Naive thymus-derived CD4-positive, alpha-beta T cell (primary cell): ENCODE measurements around the gene UBA1. TPM values are rescaled to one million over a fixed set of nuclear protein-coding genes. Genes with fewer than 3 reads are reported as not detected.

Experiments
- ATAC-seq: fragments of 150-1000 bp; cut with Tn5 transposase; 2 replicates; pipeline ENCODE4 v1.10.0; 2021; ENCODE audit warnings: mild to moderate bottlenecking, moderate library complexity
- CTCF ChIA-PET: fragments of 350-600 bp; sonication (Branson Sonifier 250); formaldehyde crosslinking; loops from one replicate; lab custom pipeline; 2021; ENCODE audit warnings: antibody characterized with exemption; lab: Charles Lee
- POLR2A ChIA-PET: fragments of 350-600 bp; sonication (Branson Sonifier 250); formaldehyde crosslinking; loops from one replicate; lab custom pipeline; 2021; ENCODE audit warnings: antibody characterized with exemption, inconsistent platforms; lab: Charles Lee
- DNase-seq, 9 donors: peaks; one replicate each; pipeline versions ENCODE4 v3.0.0 to v3.0.0-alpha.2; 2020 to 2022; ENCODE audit warnings: mixed read lengths in 1 of 9
- H3K27ac ChIP-seq: one replicate; pipeline ENCODE4 v1.7.0; 2013; ENCODE audit warnings: mild to moderate bottlenecking, low read depth, low read length, moderate library complexity
- H3K27me3 ChIP-seq, 2 donors: one replicate each; pipeline ENCODE4 v1.7.0; 2013; ENCODE audit warnings: low read length in 2 of 2, mild to moderate bottlenecking in 2 of 2, moderate library complexity in 2 of 2; ENCODE audit not compliant: control insufficient read depth in 2 of 2, insufficient read depth in 2 of 2
- H3K36me3 ChIP-seq, 3 experiments: 1 replicate in 2 of 3; 2 replicates in 1 of 3; pipeline ENCODE4 v1.7.0; 2013; ENCODE audit warnings: low read length in 3 of 3, mild to moderate bottlenecking in 3 of 3, moderate library complexity in 1 of 3; ENCODE audit not compliant: insufficient read depth in 3 of 3, control insufficient read depth in 2 of 3
- H3K4me1 ChIP-seq, 2 donors: one replicate each; pipeline ENCODE4 v1.7.0; 2013; ENCODE audit warnings: low read length in 2 of 2, mild to moderate bottlenecking in 2 of 2, moderate library complexity in 1 of 2; ENCODE audit not compliant: control insufficient read depth in 2 of 2, insufficient read depth in 2 of 2
- H3K4me3 ChIP-seq: 2 replicates; pipeline ENCODE4 v1.7.0; 2013; ENCODE audit warnings: mild to moderate bottlenecking, low read length
- H3K9me3 ChIP-seq, 3 experiments: 1 replicate in 2 of 3; 2 replicates in 1 of 3; pipeline ENCODE4 v1.7.0; 2013; ENCODE audit warnings: low read length in 3 of 3; ENCODE audit not compliant: control insufficient read depth in 2 of 3
- H3K27ac Mint-ChIP-seq, 9 donors: one replicate each; pipeline ENCODE4 v1.8.0; 2020 to 2022; ENCODE audit warnings: mixed read lengths in 9 of 9, mild to moderate bottlenecking in 8 of 9, moderate library complexity in 5 of 9, inconsistent platforms in 2 of 9
- H3K27me3 Mint-ChIP-seq, 5 donors: one replicate each; pipeline ENCODE4 v1.8.0; 2021 to 2022; ENCODE audit warnings: mixed read lengths in 5 of 5, mild to moderate bottlenecking in 1 of 5
- H3K36me3 Mint-ChIP-seq, 5 donors: one replicate each; pipeline ENCODE4 v1.8.0; 2020 to 2022; ENCODE audit warnings: mixed read lengths in 5 of 5, mild to moderate bottlenecking in 3 of 5, inconsistent platforms in 1 of 5
- H3K4me1 Mint-ChIP-seq, 7 donors: one replicate each; pipeline ENCODE4 v1.8.0; 2020 to 2022; ENCODE audit warnings: mixed read lengths in 7 of 7, mild to moderate bottlenecking in 3 of 7, inconsistent platforms in 1 of 7
- H3K4me3 Mint-ChIP-seq, 10 donors: one replicate each; pipeline ENCODE4 v1.8.0; 2020 to 2022; ENCODE audit warnings: mild to moderate bottlenecking in 10 of 10, mixed read lengths in 10 of 10, moderate library complexity in 6 of 10, inconsistent platforms in 2 of 10
- H3K9me3 Mint-ChIP-seq, 11 donors: one replicate each; pipeline ENCODE4 v1.8.0; 2020 to 2022; ENCODE audit warnings: mixed read lengths in 11 of 11, mild to moderate bottlenecking in 4 of 11, inconsistent platforms in 1 of 11, moderate library complexity in 1 of 11
- intact Hi-C, 2 donors: fragments of 100-400 bp; cut with micrococcal nuclease; formaldehyde crosslinking; loops; one replicate each; pipeline ENCODE4 v1.15.1; 2023
- polyA plus RNA-seq, 2 donors: library from polyadenylated mRNA; unstranded; fragments of 300-500 nt; fragmentation: Illumina TruSeq; gene quantifications; one replicate each; pipeline ENCODE4 v1.2.3, GENCODE V29; 2021
- total RNA-seq, 6 experiments: library from RNA in 5 of 6; stranded (reverse) in 5 of 6; gene quantifications; 1 replicate in 5 of 6; 2 replicates in 1 of 6; pipeline ENCODE4 v1.2.3 and lab custom pipeline; 2021 to 2026

Gene UBA1
- total and polyA plus RNA-seq, 7 experiments from 2014 or later: 98.0 to 187 (median 128) TPM

DNA sequence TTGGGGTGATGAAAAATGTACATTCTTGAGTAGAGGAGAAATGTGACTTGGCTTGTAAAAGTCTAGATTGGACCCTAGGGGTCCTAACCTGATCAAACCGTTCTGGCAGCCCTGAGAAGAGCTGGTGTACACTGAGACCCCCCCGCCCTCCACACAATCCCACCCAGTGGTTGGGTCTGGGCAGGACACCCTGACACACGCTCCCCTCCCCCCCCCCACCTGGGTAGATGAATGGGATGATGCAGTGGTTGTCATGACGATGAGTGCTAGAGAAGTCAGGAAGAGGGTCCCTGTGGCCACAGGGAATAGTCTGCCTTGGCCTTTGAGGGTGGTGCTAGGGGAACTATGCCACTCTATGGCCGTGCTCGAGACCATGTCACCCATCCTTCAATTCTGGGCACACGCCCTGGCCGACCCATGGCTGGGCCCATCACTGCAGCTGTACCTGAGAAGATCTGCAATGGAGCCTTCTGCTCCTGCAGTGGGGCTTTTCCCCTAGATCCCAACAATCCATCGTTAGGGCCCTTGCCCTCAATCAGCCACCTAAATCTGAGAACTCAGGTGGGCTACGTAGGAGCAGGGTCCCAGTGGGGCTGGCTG, 29.2 kb downstream of the UBA1 start:
- Histone ChIP-seq H3K4me3 (no peak overlapping the region), H3K9me3 (no peaks in the 10 kb centered on the region), H3K27me3 (no peaks in the 10 kb centered on the region), H3K4me1 (peaks cover 10 to 14% of the 10 kb centered on the region in 2 donors), H3K36me3 (peaks cover 4 to 49% (median 8%) of the 10 kb centered on the region in 3 experiments), H3K27ac (no peak overlapping the region)
- peak overlapping the region in 5 of 9 donors; percentile 38 to 51 (median 41) for H3K27ac Mint-ChIP-seq
- ChIA-PET CTCF (no interaction called here), POLR2A (interaction anchor here (2.4 kb wide), 1 partner anchor 10 kb away, joined by 5 read pairs; the partner anchor contains the start of gene USP11)
- H3K36me3 Mint-ChIP-seq: peaks cover 0 to 44% (median 12%) of the 10 kb centered on the region in 5 donors
- H3K9me3 Mint-ChIP-seq: peaks cover 0 to 1% (median 0%) of the 10 kb centered on the region in 11 donors
- H3K4me3 Mint-ChIP-seq: no peak overlapping the region
- H3K4me1 Mint-ChIP-seq: peaks cover 17 to 29% (median 26%) of the 10 kb centered on the region in 7 donors
- DNase-seq (peak in 1 of 9 donors; percentile 15), ATAC-seq (no peak)
- intact Hi-C loops: no loop called here
- peaks cover 0 to 2% (median 0%) of the 10 kb centered on the region in 5 donors for H3K27me3 Mint-ChIP-seq

DNA sequence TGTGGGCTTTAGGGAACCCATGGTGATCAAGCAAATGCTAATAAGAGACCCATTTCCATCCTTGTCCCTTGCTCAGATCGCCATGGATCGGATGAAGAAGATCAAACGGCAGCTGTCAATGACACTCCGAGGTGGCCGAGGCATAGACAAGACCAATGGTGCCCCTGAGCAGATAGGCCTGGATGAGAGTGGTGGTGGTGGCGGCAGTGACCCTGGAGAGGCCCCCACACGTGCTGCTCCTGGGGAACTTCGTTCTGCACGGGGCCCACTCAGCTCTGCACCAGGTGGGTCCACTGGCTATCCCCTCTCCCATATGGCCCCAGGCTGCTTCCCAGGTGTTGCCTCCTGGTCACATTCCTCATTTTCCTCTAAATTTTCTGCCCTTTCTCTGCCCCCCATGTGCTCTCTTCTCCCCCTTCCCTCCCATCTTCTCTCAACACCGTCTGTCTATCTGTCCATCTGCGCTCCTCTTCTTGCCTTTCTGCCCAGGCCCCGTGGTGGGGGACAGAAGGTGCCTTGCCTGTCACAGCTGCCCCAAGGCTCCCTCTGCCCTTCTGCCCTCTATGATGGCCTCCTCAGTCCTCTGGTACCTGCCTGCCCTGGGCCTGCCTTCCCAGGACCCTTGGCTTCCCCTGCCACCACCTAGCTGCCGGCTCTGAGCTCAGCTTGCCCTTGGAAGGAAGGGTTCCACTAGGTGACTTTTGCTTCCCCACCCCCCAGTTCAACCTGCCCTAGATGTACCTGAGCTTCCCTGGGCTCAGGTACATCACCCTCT, 30.0 kb downstream of the UBA1 start:
- H3K4me3 ChIP-seq: no peak overlapping the region
- ChIA-PET POLR2A (interaction anchor here (2.4 kb wide), 1 partner anchor 9 kb away, joined by 5 read pairs; the partner anchor contains the start of gene USP11), CTCF (no interaction called here)
- no peaks in the 10 kb centered on the region for H3K9me3 ChIP-seq
- ATAC-seq (no peak), DNase-seq (no peak)
- H3K36me3 ChIP-seq: peaks cover 4 to 51% (median 8%) of the 10 kb centered on the region in 3 experiments
- H3K9me3 Mint-ChIP-seq: peaks cover 0 to 1% (median 0%) of the 10 kb centered on the region in 11 donors
- no peaks in the 10 kb centered on the region for H3K27me3 Mint-ChIP-seq
- H3K27ac ChIP-seq: no peak overlapping the region
- no peaks in the 10 kb centered on the region for H3K27me3 ChIP-seq
- intact Hi-C loops: no loop called here
- peaks cover 17 to 29% (median 26%) of the 10 kb centered on the region in 7 donors for H3K4me1 Mint-ChIP-seq
- no peak overlapping the region for H3K27ac Mint-ChIP-seq
- H3K36me3 Mint-ChIP-seq: peaks cover 0 to 51% (median 13%) of the 10 kb centered on the region in 5 donors
- peaks cover 10 to 14% of the 10 kb centered on the region in 2 donors for H3K4me1 ChIP-seq
- H3K4me3 Mint-ChIP-seq: no peak overlapping the region

DNA sequence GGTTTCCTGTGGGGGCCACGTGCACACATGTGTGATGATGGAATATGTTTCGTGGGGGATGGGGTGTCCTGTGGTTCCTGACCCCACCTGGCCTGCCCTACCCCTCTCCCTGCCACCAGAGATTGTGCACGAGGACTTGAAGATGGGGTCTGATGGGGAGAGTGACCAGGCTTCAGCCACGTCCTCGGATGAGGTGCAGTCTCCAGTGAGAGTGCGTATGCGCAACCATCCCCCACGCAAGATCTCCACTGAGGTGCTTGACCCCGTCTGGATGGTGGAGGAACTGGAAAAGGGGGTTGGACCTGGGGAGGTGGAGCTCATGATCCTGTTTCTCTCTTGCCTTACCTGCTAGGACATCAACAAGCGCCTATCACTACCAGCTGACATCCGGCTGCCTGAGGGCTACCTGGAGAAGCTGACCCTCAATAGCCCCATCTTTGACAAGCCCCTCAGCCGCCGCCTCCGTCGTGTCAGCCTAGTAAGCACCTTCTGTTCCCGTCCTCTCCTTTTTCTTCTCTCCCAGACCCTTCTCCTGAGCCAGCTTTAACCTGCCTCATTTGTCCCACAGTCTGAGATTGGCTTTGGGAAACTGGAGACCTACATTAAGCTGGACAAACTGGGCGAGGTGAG, 30.8 kb downstream of the UBA1 start:
- Mint-ChIP-seq H3K27me3 (no peaks in the 10 kb centered on the region), H3K4me3 (no peak overlapping the region), H3K36me3 (peaks cover 0 to 55% (median 16%) of the 10 kb centered on the region in 5 donors), H3K27ac (no peak overlapping the region), H3K9me3 (peaks cover 0 to 1% (median 0%) of the 10 kb centered on the region in 11 donors), H3K4me1 (peaks cover 17 to 26% (median 23%) of the 10 kb centered on the region in 7 donors)
- CTCF ChIA-PET: no interaction called here
- H3K27me3 ChIP-seq: no peaks in the 10 kb centered on the region
- intact Hi-C loops: no loop called here
- no peak for ATAC-seq
- no peak for DNase-seq
- no peaks in the 10 kb centered on the region for H3K9me3 ChIP-seq
- H3K4me3 ChIP-seq: no peak overlapping the region
- peaks cover 10 to 14% of the 10 kb centered on the region in 2 donors for H3K4me1 ChIP-seq
- H3K27ac ChIP-seq: no peak overlapping the region
- H3K36me3 ChIP-seq: peaks cover 4 to 55% (median 8%) of the 10 kb centered on the region in 3 experiments
- POLR2A ChIA-PET: interaction anchor here (2.4 kb wide), 1 partner anchor 8 kb away, joined by 5 read pairs; the partner anchor contains the start of gene USP11

DNA sequence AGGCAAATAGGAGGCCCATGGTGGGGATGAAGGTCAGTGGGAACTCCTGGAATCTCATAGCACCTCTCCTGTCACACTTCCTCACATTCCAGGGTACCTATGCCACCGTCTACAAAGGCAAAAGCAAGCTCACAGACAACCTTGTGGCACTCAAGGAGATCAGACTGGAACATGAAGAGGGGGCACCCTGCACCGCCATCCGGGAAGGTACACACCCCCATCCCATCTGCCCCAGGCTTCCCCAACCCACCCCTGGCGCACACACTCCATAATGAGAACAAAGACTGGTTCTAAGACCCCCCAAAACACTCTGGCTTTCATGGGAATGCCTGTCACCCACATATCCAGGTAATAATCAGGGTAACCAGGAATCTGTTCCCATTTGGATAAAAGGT, 31.3 kb downstream of the UBA1 start:
- intact Hi-C loops: no loop called here
- H3K4me3 Mint-ChIP-seq: no peak overlapping the region
- H3K27me3 Mint-ChIP-seq: no peaks in the 10 kb centered on the region
- Histone ChIP-seq H3K27ac (no peak overlapping the region), H3K27me3 (no peaks in the 10 kb centered on the region), H3K36me3 (peaks cover 4 to 57% (median 8%) of the 10 kb centered on the region in 3 experiments), H3K4me3 (no peak overlapping the region), H3K4me1 (peaks cover 8 to 12% of the 10 kb centered on the region in 2 donors), H3K9me3 (no peaks in the 10 kb centered on the region)
- DNase-seq (no peak), ATAC-seq (no peak)
- H3K4me1 Mint-ChIP-seq: peaks cover 12 to 21% (median 18%) of the 10 kb centered on the region in 7 donors
- H3K27ac Mint-ChIP-seq: no peak overlapping the region
- peaks cover 0 to 56% (median 13%) of the 10 kb centered on the region in 5 donors for H3K36me3 Mint-ChIP-seq
- CTCF ChIA-PET: no interaction called here
- peaks cover 0 to 1% (median 0%) of the 10 kb centered on the region in 11 donors for H3K9me3 Mint-ChIP-seq
- POLR2A ChIA-PET: interaction anchor here (2.4 kb wide), 1 partner anchor 7 kb away, joined by 5 read pairs; the partner anchor contains the start of gene USP11

DNA sequence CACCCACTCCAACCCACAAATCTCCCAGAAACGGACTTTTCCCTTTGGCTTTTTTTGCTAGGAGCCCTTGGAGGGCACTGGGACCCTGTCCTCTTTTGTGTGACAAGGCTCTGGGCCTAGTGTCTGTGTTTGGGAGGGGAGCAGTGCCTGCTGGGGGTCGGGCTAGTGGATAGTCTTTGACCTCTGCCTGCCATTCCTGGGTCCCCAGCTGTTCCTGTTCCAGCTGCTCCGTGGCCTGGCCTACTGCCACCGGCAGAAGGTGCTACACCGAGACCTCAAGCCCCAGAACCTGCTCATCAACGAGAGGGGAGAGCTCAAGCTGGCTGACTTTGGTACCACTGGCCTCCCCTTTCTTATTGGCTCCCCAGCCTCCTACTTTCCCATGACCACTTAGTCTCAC, 32.4 kb downstream of the UBA1 start:
- no peak overlapping the region for H3K4me3 Mint-ChIP-seq
- intact Hi-C loops: no loop called here

DNA sequence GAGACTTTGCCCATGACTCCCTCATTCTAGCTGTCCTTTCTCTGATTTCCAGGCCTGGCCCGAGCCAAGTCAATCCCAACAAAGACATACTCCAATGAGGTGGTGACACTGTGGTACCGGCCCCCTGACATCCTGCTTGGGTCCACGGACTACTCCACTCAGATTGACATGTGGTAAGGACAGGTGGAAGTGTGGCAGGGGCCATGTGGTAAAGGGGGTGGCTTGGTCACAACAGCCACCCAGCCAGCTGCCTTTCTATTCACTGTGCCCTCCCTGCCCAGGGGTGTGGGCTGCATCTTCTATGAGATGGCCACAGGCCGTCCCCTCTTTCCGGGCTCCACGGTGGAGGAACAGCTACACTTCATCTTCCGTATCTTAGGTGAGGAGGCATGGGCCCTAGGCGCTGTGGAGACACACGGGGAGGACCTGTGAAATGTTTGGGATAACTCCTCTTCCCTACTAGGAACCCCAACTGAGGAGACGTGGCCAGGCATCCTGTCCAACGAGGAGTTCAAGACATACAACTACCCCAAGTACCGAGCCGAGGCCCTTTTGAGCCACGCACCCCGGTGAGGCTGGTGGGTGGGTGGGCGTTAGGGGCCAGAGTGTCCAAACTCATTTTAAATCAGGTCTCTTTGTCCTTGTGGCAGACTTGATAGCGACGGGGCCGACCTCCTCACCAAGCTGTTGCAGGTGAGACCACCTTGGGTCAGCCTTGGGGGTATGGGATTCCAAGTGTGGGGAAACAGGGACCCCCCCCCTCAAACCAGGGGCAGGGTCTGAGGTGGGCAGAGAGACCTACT, 33.1 kb downstream of the UBA1 start:
- Mint-ChIP-seq H3K27ac (peak overlapping the region in 1 of 9 donors; percentile 36), H3K4me1 (peaks cover 0 to 10% (median 5%) of the 10 kb centered on the region in 7 donors), H3K27me3 (no peaks in the 10 kb centered on the region), H3K4me3 (no peak overlapping the region), H3K9me3 (peaks cover 0 to 2% (median 0%) of the 10 kb centered on the region in 11 donors), H3K36me3 (peaks cover 0 to 61% (median 9%) of the 10 kb centered on the region in 5 donors)
- no peak overlapping the region for H3K4me3 ChIP-seq
- no peak for ATAC-seq
- ChIA-PET POLR2A (no interaction called here), CTCF (no interaction called here)
- H3K36me3 ChIP-seq: peaks cover 4 to 60% (median 8%) of the 10 kb centered on the region in 3 experiments
- H3K9me3 ChIP-seq: no peaks in the 10 kb centered on the region
- H3K27ac ChIP-seq: no peak overlapping the region
- H3K4me1 ChIP-seq: no peaks in the 10 kb centered on the region
- no peak for DNase-seq
- intact Hi-C loops: no loop called here
- no peaks in the 10 kb centered on the region for H3K27me3 ChIP-seq

More for the DNA sequence above, 32.4 kb downstream of the UBA1 start:
- Histone ChIP-seq H3K4me3 (no peak overlapping the region), H3K4me1 (peaks cover 0 to under 1% of the 10 kb centered on the region in 2 donors), H3K36me3 (peaks cover 4 to 60% (median 8%) of the 10 kb centered on the region in 3 experiments), H3K9me3 (no peaks in the 10 kb centered on the region), H3K27me3 (no peaks in the 10 kb centered on the region), H3K27ac (no peak overlapping the region)
- peaks cover 0 to under 1% (median 0%) of the 10 kb centered on the region in 11 donors for H3K9me3 Mint-ChIP-seq
- ChIA-PET POLR2A (no interaction called here), CTCF (no interaction called here)
- H3K27me3 Mint-ChIP-seq: no peaks in the 10 kb centered on the region
- H3K27ac Mint-ChIP-seq: no peak overlapping the region
- DNase-seq (no peak), ATAC-seq (no peak)
- H3K36me3 Mint-ChIP-seq: peaks cover 0 to 61% (median 9%) of the 10 kb centered on the region in 5 donors
- H3K4me1 Mint-ChIP-seq: peaks cover under 1 to 11% (median 9%) of the 10 kb centered on the region in 7 donors
